ENCODE measurements around the gene LMNTD1.
A peak's percentile ranks its signal among the peaks of the same experiment; 100 is the strongest.
"Not testable (repeated sequence)": the region's sequence is repeated elsewhere in the genome, so short reads cannot be mapped to it uniquely, and the experiment has no call there.

LMNTD1 gene

DNA sequence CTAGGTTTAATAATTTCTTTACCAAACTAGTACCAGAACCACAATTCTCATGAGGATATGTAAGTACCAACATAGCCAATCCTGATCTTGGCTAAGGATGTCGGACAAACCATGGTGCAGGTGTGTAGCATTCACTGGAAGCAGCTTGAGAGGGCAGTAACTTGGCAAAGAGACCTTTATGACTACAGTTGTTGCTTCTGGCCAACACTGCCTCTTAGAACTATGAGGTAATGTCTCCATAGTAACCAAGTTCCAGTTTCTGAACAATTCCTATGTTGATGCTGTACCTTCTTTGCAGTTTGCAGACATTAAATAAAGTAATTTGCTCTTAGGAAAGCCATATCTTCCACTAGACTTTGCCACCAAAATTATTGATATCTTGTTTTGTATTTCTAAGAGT is at the start of gene LMNTD1:
TSS of gene LMNTD1 (minus strand) at position 186 of the 400 bp plus-strand sequence. CDS start 324 bp downstream, outside the sequence.
- no peak for DNase-seq (ENCODE audit: low read depth in 3 of 3)

DNA sequence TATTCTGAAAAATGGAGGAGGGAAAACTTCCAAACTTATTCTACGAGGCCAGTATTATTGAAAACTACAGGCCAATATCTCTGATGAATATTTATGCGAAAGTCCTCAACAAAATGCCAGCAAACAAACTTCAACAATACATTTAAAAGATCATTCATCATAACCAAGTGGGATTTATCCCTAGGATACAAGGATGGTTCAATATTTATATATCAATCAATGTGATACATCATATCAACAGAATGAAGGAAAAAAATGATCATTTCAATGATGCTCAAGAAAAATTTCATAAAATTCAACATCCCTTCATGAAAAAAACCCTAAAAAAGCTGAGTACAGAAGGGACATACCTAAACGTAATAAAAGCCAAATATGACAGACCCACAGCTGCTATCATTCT is 45.9 kb upstream of the LMNTD1 start:
- no peak for DNase-seq (ENCODE audit: low read depth in 3 of 3)

GRCh38 chr12:25595496-25595895 is 42.4 kb upstream of the LMNTD1 start:
- not testable (repeated sequence) for DNase-seq (ENCODE audit: low read depth in 3 of 3)

DNA sequence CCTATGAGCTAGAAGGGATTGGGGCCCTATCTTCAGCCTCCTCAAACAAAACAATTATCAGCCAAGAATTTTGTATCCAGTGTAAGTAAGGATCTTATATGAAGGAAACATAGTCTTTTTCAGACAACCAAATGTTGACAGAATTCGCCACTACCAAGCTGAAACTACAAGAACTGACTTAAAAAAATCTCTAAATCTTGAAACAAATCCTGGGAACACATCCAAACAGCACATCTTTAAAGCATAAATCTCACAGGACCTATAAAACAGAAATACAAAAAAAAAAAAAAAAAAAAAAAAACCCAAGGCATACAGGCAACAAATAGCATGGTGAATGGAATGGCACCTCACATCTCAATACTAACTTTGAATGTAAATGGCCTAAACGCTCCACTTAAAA is 41.3 kb upstream of the LMNTD1 start:
- DNase-seq (ENCODE audit: low read depth in 3 of 3): no peak

- DNase-seq (ENCODE audit: low read depth in 3 of 3): no peak
Observed at GRCh38 chr12:25592725-25593495, 39.8 kb upstream of the LMNTD1 start.

- DNase-seq (ENCODE audit: low read depth in 3 of 3): no peak
Observed at GRCh38 chr12:25591144-25591543, 38.1 kb upstream of the LMNTD1 start.

DNA sequence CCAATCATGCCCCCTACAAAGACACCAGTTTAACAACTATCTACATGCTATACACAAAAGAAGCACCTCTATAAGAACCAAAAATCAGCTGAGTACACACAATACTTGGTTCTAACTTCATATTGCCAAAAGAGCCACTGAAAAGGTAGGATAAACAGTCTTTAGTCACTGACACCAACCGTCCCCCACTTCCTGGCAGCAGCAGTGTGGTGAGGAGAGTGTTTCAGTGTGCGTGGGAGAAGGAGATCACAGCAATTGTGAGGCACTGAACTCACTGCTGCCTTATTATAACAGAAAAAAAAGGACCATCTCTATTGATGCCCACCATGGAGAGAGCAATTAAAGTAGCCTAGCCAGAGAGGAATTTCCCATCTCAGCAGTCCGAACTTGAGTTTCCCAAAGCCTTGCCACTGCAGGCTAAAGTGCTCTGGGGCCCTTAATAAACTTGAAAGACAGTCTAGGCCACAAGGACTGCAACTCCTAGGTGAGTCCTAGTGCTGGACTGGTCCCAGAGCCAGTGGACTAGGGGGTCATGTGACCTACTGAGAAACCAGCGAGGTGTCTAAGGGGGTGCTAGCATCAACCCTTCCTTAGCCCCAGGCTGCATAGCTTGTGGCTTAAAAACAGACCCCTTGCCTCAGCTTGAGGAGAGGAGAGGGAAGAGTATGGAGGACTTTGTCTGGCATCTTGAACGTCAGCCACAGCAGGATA is 37.1 kb upstream of the LMNTD1 start:
- DNase-seq (ENCODE audit: low read depth in 3 of 3): peak in 2 of 3 experiments; percentile 2 to 6

DNA sequence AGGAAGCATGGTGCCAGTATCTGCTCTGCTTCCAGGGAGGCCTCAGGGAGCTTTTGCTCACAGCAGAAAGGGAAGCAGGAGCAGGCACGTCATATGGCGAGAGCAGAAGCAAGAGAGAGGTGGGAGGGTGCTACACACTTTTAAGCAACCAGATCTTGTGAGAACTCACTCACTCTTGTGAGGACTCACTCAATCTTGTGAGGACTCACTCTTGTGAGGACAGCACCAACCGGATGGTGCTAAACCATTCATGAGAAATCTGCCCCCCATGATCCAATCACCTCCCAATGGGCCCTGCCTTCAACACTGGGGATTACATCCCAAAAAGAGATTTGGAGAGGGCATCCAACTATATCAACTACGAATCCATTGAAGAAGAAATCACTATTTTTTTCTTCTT is 34.3 kb upstream of the LMNTD1 start:
- DNase-seq (ENCODE audit: low read depth in 3 of 3): no peak

DNA sequence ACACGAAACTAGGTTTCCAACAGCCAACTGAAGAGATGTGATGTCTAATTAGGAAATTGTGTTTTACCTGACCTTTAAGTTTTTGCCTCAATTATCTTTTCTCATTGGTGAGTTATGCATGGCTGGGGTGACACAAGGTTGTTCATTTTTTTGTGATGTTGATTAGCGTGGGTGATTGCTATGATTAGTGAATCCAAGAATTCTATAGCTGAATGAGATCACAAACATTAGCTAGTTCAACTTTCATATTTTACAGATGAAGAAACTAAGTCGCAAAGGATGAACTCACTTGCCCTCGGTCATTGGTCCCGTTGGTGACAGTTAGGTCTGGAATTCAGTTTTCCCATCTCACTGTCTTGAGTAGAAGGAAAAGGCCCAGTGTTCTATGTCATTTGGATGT is 32.6 kb upstream of the LMNTD1 start:
- no peak for DNase-seq (ENCODE audit: low read depth in 3 of 3)

DNA sequence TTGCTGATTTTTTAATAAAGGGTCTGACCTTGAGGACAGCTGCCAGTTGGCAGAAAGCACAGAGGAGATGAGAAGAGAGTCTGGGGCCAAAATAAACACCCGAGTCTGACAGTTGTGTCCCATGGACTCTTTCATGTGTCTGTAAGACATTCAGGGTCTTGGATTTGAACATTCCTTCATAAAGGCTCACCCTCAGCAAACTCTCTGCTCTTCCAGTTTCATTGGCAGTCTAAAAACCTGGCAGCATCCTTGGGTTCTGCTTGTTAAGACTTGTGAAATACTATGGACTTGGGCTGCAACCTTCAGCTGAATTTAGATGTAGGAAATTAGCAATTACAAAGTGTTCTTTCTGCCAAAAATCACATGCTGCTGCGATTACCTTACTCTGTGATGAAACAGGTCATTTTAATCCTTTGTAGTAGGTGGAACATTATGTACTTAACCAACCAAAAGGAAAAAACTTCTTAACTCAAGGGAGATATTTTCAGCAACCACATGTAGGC is 32.0 kb upstream of the LMNTD1 start:
- DNase-seq (ENCODE audit: low read depth in 3 of 3): no peak

DNA sequence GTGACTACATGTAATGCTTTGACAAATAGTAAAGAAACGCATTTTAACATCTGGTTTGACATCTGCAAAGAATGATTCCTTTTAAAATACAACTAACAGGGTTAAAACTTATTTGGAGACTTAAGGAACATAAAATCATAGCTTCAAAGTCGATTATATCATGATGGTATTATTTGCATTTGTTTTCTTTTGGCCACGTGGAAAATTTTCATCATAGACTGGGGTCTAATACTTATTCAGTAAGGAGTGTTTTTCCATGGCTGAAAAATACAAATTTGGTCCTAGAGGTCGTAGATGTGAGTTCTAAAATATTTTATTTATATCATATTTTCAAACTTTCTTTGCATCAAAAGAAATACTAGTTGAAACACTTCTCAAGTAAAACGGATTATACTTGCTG is 31.5 kb upstream of the LMNTD1 start:
- DNase-seq (ENCODE audit: low read depth in 3 of 3): no peak

GRCh38 chr12:25583545-25583944 is 30.5 kb upstream of the LMNTD1 start:
- DNase-seq (ENCODE audit: low read depth in 3 of 3): no peak

DNA sequence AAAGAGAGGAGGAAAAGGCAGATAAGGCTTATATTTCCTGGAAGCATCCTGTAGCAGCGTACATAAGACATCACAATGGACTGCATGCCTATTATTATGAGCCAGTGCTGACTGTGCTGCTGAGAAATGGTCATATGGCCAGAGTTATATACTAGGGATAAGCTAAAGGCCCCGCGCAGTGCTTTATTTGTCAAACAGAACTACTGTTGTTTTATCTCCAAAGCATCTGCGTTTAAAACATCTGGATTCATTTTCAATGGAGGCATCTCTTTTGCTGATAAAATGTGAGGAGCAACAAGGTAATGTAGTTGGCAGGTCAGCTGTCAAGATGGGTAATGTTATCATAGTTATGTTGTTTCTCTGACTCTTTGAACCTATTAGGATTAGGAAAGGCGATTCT is 28.0 kb upstream of the LMNTD1 start:
- no peak for DNase-seq (ENCODE audit: low read depth in 3 of 3)

DNA sequence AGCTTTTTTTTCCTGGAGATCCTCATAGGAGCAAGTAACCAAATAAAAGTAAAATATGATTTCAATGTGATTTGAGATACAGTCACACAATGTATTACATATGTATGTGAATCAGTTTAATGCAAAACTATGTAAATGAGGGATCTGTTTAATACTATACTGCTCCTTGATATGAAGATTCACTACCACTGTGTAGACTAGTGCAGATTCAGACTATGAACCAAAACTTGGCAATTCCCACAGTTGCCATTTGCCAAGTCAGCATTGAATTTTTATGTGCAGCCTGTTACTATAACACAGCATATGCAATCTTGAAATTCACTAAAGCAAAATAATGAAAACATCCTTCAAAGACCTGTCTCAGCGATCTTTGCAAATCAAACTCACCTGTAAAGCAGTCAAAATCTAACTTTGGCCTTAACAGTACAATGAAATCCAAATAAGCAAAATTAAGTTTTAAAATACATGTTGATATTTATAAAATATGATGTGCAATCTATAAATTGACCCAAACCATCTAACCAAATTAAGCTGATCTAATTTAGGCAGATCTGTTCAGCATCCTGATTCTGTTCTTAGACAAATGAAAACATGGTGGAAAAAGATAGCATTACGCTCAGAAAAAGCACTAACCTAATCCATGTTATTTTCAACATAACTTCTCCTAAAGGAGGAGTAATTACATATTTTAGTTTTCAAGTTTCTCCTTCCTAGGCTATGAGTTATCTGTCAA is 25.5 kb upstream of the LMNTD1 start:
- no peak for DNase-seq (ENCODE audit: low read depth in 3 of 3)

GRCh38 chr12:25574761-25575160 is 21.7 kb upstream of the LMNTD1 start:
- DNase-seq (ENCODE audit: low read depth in 3 of 3): no peak

DNA sequence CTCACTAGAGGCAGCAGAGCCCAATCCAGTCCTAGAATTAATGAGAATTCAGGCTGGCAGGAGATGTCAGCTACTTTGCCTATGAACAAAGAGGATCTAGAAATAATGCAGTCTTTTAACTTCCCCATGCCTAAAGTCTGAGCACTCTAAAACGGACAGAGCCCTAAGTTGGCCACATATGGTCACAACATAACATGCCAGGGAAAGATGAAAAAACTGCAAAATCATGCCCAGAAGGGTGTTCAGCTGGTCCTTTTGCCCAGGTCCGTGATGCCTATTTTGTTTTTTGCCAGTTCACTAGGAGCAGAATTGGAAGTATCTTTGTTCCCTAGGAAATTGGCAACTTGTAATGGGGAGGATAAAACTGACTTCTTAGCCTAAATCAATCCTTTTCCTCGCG is 20.3 kb upstream of the LMNTD1 start:
- DNase-seq (ENCODE audit: low read depth in 3 of 3): no peak

DNA sequence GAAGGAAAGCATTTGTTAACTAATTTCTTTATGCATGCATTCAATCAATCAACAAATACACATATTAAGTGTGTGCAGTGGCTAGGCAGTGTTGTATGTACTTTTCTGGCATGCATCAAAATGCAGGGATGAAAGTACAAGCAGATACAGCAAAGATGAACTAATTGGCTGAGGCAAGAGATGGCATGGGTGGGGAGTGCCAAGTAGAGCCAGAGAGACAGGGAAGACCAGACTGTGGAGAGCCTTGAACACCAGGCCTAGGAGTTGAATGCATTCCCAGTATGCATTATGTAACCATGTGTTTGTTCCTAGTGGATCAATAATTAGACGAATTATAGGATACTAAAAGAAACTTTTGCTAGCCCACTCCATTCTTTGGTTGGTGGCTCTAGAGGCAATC is 17.3 kb upstream of the LMNTD1 start:
- DNase-seq (ENCODE audit: low read depth in 3 of 3): no peak

DNA sequence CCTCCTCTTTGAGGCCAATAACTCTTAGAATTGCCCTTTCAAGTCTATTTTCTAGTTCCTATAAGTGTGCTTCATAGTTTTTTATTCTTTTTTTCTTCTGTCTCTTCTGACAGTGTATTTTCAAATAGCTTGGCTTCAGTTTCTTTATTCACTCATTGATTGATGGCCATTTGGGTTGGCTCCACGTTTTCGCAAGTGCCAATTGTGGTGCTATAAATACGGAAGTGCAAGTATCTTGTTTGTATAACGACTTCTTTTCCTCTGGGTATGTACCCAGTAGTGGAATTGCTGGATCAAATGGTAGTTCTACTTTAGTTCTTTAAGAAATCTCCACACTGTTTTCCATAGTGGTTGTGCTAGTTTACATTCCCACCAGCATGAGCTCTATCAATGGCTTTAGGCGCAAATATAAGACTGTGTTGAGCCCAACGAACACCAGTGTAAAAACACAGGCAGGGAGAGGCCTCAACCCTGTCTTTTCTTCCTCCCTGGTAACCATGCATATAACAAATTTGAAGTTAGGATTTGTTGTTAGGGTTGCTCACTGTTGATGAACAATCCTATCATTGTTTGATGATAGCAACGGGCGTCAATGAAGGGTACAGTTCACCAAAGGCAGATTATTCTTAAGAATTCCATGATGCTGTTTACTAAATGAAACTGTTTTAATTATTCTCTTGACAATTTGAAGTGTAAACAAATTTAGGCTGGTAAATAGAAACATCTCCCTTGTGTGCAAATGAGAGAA is 13.3 kb upstream of the LMNTD1 start:
- DNase-seq (ENCODE audit: low read depth in 3 of 3): no peak

DNA sequence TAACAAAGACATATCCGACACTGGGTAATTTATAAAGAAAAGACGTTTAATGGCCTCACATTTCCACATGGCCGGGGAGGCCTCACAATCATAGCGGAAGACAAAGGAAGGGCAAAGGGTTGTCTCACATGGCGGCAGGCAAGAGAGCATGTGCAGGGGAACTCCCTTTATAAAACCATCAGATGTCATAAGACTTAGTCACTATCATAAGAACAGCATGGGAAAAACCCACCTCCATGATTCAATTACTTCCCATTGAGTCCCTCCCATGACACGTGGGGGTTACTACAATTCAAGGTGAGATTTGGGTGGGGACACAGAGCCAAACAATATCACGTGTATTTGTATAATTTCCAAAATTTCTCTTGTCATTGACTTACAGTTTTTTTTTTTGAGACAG is 5.5 kb upstream of the LMNTD1 start:
- DNase-seq (ENCODE audit: low read depth in 3 of 3): no peak

GRCh38 chr12:25557830-25558436 is 4.8 kb upstream of the LMNTD1 start:
- no peak for DNase-seq (ENCODE audit: low read depth in 3 of 3)

DNA sequence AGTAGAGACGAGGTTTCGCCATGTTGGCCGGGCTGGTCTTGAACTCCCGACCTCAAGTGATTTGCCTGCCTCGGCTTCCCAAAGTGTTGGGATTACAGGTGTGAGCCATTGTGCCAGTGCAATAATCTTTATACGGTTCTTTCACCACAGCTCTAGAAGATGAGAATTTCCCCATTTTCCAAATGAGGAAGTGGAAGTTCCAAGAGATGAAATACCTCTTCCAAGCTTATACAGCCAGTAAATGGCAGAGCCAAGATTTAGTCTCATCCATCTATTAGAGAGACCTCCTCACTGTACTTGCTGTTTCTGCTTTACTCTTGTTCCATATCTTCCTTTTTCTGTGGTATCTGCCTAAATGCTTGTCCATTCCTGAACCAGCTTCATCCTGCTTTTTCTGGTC is 3.1 kb upstream of the LMNTD1 start:
- DNase-seq (ENCODE audit: low read depth in 3 of 3): no peak
